ENCODE data around the gene VDAC1.

VDAC1 gene

GRCh38 chr5:134022333-134022732, 17.6 kb upstream of the VDAC1 start:
- DNase-seq, result no peak

GRCh38 chr5:134020188-134020587, 15.4 kb upstream of the VDAC1 start:
- DNase-seq, result no peak

GRCh38 chr5:134019636-134020035, 14.9 kb upstream of the VDAC1 start:
- DNase-seq, result no peak

GRCh38 chr5:134018986-134019316, 14.2 kb upstream of the VDAC1 start:
- DNase-seq, result no peak

GRCh38 chr5:134018154-134018985, 13.6 kb upstream of the VDAC1 start:
- DNase-seq, result no peak

- no peak for DNase-seq
Observed at GRCh38 chr5:134008266-134008749, 3.5 kb upstream of the VDAC1 start.

- DNase-seq, result no peak
Observed at GRCh38 chr5:134007581-134008265, 2.9 kb upstream of the VDAC1 start.

- no peak for DNase-seq
Observed at GRCh38 chr5:134006115-134006514, 1.3 kb upstream of the VDAC1 start.

GRCh38 chr5:134005417-134006061, 764 bp upstream of the VDAC1 start:
- no peak for DNase-seq

- peak; percentile 17 for DNase-seq
Observed at GRCh38 chr5:134003817-134004625, 754 bp downstream of the VDAC1 start.

- no peak for DNase-seq
Observed at GRCh38 chr5:134003064-134003816, 1.5 kb downstream of the VDAC1 start.

GRCh38 chr5:134001938-134002731, 2.6 kb downstream of the VDAC1 start:
- DNase-seq, result no peak

- DNase-seq, result no peak
Observed at GRCh38 chr5:134000696-134001453, 3.9 kb downstream of the VDAC1 start.

GRCh38 chr5:134000091-134000511, 4.7 kb downstream of the VDAC1 start:
- no peak for DNase-seq

GRCh38 chr5:133998807-133999206, 6.0 kb downstream of the VDAC1 start:
- no peak for DNase-seq

- no peak for DNase-seq
Observed at GRCh38 chr5:133998042-133998441, 6.7 kb downstream of the VDAC1 start.

GRCh38 chr5:133996683-133997252, 8.0 kb downstream of the VDAC1 start:
- peak; percentile 2 for DNase-seq

- DNase-seq, result no peak
Observed at GRCh38 chr5:133995883-133996563, 8.8 kb downstream of the VDAC1 start.

GRCh38 chr5:133995341-133995740, 9.4 kb downstream of the VDAC1 start:
- DNase-seq, result no peak

GRCh38 chr5:133994990-133995333, 9.8 kb downstream of the VDAC1 start:
- no peak for DNase-seq
